HG03460 (cell line): ENCODE measurements around the gene KPNA2.
"Not testable (repeated sequence)": the region's sequence is repeated elsewhere in the genome, so short reads cannot be mapped to it uniquely, and the experiment has no call there.

ENCODE experiments used
- ATAC-seq: cut with Tn5 transposase; IDR thresholded peaks from one replicate; pipeline ENCODE4 v1.9.1; 2021; ENCODE audit not compliant: unreplicated experiment

KPNA2 gene

DNA sequence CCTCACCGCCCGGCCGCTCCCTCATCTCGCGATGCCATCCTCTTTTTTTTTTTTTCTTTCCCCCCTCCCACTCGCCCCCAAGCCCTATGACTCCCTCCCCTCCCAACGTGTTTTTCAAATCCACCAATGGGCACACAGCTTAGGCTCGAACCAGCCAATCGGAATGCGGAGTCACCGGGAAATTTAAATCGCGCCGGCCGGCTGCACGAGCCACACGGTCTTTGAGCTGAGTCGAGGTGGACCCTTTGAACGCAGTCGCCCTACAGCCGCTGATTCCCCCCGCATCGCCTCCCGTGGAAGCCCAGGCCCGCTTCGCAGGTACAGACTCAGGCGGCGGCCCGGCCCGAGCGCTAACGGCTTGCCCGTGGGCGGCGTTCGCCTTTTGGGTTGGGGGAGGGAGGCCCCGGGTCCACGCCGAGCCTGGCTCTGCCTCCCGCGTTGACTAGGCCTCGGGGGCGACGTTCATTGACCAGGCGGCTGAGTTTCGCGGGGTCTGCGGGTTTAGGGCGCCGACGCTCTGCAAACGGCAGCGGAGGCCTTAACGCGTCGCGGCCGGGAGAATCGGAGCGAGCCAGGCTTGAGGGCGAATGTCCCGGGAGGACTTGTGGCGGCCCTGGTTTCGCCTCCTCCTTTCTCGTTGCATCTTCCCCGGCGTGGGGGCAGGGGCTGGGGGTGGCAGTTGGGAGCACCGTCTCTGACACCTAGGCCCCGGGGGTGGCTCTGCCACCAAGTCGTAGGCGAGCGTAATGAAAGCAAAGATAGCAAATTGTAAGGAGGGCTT lies at the start of gene KPNA2:
KPNA2 (plus strand) TSS at position 213 of the 781 bp plus-strand sequence. CDS start 1,398 bp downstream, outside the sequence.
- ATAC-seq: peak; percentile 91

DNA sequence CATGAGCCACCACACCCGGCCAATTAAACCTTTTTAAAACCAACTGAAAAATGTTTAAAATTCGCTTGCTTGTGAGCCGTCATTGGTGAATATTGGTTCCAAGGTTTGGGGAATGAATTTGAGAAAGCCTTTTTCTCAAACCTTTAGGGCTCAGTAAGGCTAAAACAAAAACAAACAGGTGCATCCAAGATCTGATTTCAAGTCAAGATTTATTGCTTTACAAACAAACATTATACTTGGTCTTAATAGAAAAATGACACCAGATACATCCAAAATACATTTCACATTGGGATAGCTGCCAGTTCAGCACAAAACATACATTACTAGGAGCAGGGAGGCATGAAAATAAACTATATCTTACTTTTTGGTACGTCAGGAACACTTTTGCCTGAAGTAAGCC lies 44.6 kb upstream of the KPNA2 start:
- ATAC-seq: no peak

DNA sequence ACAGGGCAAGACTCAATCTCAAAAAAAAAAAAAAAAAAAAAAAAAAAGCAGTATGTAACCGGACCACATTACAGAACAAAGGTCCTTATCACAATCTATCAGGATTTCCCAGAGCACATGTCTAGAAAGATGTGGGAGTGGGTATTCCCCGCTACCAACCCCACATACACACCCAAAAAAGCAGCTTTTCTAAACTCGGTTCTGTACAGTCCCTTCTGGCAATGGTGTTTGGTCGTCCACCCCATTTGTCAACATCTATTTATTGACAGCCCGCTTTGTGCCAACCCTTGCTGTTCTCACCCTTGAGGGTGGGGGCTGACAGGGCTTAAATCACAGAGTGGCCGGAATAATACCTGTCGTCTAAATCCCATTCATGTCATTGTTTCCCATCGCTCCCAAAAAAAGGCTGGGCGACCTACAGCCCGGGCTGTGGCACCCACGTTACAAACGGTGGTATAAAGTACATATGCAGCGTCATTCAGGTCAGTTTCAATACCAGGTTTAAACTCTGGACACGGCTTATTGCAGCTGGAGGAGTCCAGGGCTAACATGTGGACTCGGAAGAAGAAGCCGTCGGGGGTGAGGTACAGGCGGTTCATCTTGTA lies 42.9 kb upstream of the KPNA2 start:
- no peak for ATAC-seq

DNA sequence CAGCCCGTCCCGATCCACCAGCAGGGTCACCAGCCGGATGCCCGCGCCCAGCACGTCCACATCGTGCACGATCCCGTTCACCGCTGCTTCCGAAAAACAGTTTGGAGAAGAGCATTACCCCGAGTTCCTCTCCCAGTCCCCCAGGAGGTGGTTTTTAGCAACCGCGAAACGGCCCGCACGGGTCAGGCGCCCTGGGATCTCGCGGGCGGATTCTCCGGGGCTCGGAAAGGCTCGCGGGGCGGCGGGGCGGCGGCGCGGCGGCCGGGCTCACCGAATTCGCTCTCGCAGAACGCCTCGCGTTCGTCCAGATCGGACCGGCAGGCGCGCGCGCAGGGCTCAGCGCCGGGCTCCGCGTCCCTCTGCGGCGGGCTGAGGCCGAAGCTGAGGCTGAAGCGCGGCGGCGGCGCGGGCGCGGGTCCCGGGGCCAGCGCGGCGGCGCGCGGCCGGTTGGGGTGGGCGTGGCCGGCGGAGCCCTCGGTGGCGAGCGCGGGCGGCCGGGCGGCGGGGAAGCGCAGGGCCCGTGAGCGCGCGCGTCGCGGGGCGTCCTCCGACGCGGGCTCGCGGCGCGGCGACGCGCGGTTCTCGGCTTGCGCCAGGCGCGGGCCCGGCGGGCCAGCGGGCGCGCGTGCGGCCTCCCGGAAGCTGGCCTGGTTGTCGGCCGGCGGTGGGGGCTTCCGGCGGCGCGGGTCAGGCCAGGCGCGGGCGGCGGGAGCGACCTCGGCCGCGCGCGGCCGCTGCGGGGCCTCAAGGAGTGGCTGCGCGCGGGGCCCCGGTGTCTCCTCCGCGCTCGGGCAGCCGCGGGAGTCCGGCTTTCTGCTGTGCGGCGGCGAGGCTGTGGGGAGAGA lies 42.2 kb upstream of the KPNA2 start:
- ATAC-seq: peak; percentile 72

DNA sequence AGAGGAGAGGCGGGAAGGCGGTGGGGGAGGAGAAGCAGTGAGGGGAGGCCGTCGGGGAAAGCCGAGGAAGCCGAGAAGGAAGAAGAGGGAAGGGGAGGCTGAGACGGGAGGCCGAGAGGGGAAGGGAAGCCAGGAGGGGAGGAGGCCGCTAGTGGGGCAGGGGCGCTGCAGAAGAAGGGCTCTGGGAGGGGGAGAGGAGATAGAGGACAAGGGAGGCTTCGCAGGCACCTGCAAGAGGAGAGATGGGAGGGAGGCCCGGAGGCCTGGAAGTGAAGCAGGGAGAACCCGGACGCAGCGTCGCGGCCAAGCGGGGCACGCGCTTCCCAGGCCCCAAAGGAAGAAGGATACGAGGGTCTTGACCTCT lies 41.6 kb upstream of the KPNA2 start:
- ATAC-seq: no peak

DNA sequence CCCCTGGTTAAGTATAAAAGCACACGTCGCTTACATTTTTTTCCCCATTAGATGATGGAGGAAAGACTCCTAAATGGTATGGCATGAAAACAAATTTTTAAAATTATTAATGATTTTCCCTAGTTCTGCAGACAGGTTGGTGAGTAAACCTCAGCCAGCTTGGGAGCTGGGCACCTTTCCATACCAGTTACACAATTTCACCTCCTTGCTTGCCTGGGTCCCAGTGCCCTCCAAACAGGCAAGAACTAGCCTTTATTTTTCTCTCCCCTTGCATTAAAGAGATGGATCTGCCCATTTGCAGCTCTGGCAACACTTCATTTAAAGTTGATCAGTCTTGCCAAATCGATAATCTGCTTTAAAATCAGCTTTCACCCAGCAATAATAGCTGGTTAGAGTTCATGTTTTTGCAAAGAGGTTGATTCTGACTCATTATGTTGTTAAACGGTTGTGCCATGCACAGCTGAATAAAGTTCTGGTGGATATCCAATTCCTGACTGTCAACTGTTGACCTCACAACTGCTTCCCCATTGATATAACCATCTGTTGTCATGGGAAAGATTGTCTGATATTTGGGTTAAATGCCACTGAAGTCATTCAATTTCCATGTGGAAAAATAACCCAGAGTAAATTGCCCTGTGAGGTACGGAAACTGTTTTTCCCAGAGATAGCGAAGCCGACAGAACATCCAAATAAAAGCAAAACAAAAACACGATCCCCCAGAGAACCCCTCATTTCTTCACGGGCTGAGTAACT lies 40.5 kb upstream of the KPNA2 start:
- no peak for ATAC-seq

DNA sequence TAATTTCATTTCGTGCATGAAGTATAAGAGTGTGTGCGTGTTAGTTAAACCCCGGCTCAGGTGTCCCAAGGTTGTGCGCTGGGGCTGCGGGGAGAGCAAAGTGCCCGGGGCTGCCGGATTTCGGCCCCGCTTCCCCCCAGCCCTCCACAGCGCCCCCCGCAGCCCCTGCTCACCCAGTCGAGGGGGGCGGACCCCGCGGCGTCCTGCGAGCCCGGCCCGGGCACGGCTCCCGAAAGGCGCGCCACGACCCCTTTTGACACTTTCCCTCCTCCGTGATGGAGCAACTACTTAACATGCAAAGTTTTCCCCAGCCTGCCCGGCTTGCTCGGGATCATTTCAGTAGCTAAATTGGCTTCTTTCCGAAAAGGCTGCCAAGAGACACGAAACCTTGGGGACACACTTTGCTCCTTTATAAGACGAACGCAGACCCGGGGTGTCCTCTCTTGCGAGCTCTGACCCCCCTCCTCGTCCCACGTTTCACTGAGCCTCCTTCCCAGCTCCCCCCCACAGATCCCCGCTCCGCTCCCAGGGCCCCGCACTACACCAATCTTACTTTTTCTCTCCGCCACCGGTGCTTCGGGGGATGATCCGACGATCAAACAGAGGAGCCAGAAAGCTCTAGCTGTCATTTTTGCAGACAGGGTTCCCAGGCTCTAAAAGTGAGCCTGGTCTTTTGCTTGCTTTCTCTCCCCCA lies 39.8 kb upstream of the KPNA2 start:
- ATAC-seq: no peak

DNA sequence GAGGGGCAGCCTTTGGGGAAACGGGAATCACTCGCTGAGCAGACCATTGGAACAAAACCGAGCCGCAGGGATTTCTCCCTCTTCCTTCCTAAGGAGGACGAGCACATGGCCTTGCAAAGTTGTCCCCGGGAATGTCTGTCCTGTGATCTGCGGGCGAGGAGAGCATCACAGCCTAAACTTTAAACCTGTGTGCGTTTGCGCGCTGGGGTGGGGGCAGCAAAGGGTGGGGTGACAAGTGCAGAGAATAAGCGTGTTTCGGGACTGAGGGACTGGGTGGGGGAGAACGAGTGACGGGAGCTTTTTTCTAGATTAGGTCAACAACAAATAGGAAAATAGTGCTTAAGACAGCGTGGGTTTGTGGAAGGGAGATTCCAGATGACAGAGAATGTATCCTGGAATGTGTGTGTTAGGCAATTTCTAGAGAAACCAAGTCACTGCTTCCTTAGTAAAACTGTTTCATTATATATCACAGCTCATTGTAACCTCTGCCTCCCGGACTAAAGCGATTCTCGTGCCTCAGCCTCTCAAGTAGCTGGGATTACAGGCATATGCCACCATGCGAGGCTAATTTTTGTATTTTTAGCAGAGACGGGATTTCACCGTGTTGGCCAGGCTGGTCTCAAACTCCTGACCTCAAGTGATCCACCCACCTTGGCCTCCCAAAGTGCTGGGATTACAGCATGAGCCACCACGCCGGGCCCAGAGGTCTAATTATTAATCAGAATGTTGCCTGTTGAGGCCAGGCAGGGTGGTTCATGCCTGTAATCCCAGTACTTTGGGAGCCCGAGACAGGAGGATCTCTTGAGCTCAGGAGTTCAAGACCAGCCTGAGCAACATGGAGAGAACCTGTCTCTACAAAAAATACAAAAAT lies 39.0 kb upstream of the KPNA2 start, which contains the start of gene C17orf58:
C17orf58 (minus strand) TSS at position 169 of the 871 bp plus-strand sequence. CDS start 271 bp downstream, outside the sequence.
- ATAC-seq: not testable (repeated sequence)

DNA sequence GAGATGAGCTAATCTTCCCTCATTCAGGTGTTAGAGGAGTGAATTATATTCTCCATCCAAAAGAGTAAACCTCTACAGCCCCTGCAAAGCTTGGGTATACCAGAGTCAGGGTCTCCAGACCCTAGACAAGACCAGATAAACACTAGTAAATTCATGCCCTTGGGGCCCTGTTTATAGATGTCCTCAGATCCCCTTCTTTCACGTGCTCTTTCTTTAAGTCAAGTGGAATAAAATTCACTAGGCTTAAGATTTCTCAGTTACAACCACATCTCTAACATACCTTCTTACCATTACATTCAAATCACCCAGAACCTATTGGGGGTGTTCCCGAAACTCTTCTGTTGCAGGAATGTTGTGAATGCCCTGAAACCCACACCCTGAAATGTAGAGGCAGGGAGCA lies 37.1 kb upstream of the KPNA2 start:
- no peak for ATAC-seq

DNA sequence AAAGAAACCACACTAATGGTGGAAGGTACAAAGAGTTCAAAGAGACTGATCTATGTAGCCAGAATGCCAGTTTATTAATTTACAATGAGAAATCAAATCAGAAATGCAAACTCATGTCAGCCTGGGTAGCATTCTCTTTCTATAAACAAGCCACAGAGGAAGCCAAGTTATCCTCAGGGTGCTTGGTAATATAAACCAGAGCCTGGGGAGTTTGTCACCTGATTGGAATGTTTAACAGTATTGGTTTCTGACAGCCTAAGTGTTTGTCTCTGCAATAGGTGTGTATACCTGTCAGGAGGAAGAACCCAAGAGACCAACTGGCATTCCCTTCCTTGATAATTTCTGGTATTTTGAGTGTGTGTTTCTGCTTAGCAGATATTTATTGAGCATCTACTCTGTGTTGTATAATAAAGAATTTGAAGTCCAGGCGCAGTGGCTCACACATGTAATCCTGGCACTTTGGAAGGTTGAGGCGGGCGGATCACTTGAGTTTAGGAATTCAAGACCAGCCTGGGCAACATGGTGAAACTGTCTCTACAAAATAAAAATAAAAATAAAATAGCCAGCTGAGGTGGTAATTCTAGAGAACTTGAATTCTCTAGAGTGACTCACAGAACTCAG lies 36.1 kb upstream of the KPNA2 start:
- ATAC-seq: no peak

DNA sequence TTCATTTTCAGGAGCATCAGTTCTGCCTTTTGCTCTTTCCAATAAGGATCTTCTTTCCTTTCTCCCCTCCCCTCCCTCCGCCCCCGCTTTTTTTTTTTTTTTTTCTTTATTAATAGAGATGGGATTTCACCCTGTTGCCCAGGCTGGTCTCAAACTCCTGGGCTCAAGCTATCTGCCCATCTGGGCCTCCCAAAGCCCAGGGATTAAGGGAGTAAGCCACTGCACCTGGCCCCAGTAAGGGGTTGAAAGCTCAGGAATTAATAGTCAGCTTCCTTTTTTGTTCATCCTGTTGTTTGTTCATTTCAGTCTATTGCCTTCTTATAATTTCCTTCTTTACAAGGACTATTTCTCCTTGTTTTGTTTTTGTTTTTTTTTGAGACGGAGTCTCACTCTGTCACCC lies 31.3 kb upstream of the KPNA2 start:
- no peak for ATAC-seq

DNA sequence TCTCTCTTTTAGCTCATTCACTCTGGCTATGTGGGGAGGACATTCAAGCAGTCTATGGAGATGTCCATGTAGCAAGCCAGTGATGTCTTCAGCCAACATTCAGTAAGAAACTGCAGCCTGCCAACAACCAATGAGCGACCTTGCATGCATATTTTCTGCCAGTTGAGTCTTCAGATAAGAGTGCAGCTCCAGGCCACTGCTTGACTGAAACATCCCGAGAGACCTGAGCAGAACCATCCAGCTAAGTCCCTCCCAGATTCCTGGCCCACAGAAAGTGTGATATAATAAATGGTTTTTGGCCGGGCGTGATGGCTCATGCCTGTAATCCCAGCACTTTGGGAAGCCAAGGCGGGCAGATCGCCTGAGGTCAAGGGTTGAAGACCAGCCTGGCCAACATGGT lies 28.7 kb upstream of the KPNA2 start:
- no peak for ATAC-seq

DNA sequence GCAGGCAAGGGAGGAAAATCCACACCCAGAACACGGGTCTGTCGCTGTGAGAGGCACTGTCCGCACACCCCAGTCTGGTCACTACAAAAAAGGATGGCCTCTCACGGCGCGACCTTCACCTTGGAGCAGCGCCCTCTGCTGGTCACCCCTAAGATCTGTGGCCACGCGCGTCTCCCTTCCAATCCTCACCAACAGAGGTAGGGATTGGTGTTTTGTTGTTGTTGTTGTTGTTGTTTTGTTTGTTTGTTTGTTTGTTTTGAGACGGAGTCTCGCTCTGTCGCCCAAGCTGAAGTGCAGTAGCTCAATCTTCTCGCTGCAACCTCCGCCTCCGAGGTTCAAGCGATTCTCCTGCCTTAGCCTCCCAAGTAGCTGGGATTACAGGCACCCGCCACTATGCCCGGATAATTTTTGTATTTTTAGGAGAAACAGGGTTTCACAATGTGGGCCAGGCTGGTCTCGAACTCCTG lies 24.3 kb upstream of the KPNA2 start:
- no peak for ATAC-seq

DNA sequence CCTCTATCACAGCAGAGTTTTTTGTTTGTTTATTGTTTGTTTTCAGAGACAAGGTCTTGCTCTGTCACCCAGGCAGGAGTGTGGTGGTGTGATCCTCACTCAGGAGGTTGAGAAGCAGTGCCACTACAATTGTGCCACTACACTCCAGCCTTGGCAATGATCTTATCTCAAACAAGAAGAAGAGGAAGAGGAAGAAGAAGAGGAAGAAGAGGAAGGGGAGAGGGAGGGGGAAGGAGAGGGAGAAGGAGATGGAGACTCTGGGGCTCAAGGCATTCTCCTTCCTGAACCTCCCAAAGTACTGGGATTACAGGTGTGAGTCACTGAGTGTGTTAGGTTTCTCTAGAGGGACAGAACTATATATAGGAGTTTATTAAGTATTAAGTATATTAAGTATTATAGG lies 22.1 kb upstream of the KPNA2 start:
- no peak for ATAC-seq

DNA sequence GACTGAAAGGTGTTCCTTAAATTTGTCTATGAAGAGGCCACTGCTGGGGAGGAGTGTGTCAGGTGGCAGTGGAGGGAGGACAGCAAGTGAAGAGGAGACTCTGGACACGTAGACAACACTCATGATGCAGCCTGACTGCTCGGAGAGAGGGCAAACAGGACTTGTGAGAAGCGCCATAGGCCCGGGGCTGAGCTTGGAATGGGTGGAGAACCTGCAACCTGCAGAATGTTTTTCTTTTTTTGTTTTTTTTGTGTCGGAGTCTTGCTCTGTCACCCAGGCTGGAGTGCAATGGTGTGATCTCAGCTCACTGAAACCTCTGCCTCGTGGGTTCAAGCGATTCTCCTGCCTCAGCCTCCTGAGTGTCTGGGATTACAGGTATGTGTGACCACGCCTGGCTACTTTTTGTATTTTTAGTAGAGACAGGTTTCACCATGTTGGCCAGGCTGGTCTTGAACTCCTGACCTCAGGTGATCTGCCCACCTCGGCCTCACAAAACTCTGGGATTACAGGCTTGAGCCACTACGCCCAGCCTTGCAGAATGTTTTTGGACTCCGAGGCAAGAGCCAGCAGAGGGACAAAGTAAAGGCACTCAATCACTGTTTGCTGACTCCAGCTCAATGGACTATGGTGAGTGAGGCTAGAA lies 20.3 kb upstream of the KPNA2 start:
- no peak for ATAC-seq

DNA sequence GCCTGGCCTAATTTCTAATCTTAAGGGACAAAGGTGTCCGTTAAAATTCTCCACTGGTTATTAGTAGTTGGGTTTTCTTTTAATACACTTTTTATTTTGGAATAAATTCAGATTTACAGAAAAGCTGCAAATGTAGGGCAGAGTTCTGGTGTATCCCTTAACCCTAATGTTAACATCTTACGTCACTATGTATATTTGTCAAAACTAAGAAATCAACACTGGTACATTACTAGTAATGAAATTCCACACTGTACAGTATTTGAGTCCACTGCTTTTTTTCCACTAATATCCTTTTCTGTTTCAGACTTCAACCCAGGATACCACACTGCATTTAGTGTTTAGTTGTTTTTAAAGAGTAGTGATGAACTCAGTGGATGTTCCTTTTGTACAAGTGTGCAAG lies 18.7 kb upstream of the KPNA2 start:
- ATAC-seq: no peak

DNA sequence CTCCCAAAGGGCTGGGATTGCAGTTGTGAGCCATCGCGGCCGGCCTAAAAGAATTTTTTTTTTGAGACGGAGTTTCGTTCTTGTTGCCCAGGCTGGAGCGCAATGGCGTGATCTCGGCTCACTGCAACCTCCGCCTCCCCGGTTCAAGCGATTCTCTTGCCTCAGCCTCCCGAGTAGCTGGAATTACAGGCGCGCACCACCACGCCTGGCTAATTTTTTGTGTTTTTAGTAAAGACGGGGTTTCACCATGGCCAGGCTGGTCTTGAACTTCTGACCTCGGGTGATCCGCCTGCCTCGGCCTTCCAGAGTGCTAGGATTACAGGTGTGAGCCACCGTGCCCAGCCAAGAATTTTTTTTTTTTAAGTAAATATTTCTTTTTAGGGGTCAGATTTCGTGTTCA lies 17.0 kb upstream of the KPNA2 start:
- not testable (repeated sequence) for ATAC-seq

DNA sequence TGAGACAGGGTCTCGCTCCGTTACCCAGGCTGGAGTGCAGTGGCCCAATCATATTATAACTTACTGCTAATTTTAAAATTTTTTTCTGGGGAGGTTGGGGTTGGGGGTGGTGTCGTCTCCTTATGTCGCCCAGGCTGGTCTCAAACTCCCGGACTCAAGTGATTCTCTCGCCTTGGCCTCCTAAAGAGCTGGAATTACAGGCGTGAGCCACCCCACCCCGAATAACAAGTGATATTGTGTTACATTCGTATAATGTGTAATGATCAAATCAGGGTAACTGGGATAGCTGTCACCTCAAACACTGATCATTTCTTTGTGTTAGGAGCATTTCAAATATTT lies 16.2 kb upstream of the KPNA2 start:
- ATAC-seq: no peak
